Panc1 (cell line): Measurements from ENCODE around the gene THADA. TPM values are rescaled to one million over a fixed set of nuclear protein-coding genes. Genes with fewer than 3 reads are reported as not detected.

Experiments
- ATAC-seq: fragments of 200-7000 bp; cut with Tn5 transposase; 2 replicates; pipeline ENCODE4 v1.9.1; 2020; ENCODE audit warnings: mild to moderate bottlenecking, moderate library complexity
- BruUV-seq: library from RNA; stranded (reverse); fragments of 400-500 nt; replicated peaks from 2 replicates; lab custom pipeline; 2021; lab: Mats Ljungman, UMichigan
- CTCF ChIA-PET: fragments of 300-600 bp; sonication (Branson Sonifier 250); formaldehyde crosslinking; loops from one replicate; lab custom pipeline; 2022; ENCODE audit warnings: antibody characterized with exemption; lab: Charles Lee
- POLR2A ChIA-PET: fragments of 300-600 bp; sonication (Branson Sonifier 250); formaldehyde crosslinking; loops from one replicate; lab custom pipeline; 2022; ENCODE audit warnings: antibody characterized with exemption; lab: Charles Lee
- DNase-seq: peaks from one replicate; pipeline ENCODE4 v3.0.0-alpha.2; 2010; ENCODE audit warnings: low read depth, low spot score
- H3K27ac ChIP-seq: 2 replicates; pipeline ENCODE4 v1.5.1; 2011; ENCODE audit warnings: mild to moderate bottlenecking, low read length, inconsistent platforms
- H3K27me3 ChIP-seq: fragments of 200-500 bp; sonication (Bioruptor generic); 2 replicates; pipeline ENCODE4 v1.6.0; 2014; ENCODE audit warnings: low read length, inconsistent platforms; ENCODE audit not compliant: control insufficient read depth, insufficient read depth
- H3K36me3 ChIP-seq: fragments of 200-500 bp; sonication (Bioruptor generic); 2 replicates; pipeline ENCODE4 v1.5.1; 2014; ENCODE audit warnings: inconsistent platforms, mild to moderate bottlenecking, low read length, moderate library complexity; ENCODE audit not compliant: control insufficient read depth, insufficient read depth
- H3K4me1 ChIP-seq: 2 replicates; pipeline ENCODE4 v1.5.1; 2011; ENCODE audit warnings: inconsistent platforms, mild to moderate bottlenecking, low read length, moderate library complexity; ENCODE audit not compliant: control insufficient read depth, insufficient read depth
- H3K4me3 ChIP-seq, 2 experiments: 2 replicates each; pipeline ENCODE4 v1.5.1; 2011 to 2012; ENCODE audit warnings: low read depth in 2 of 2, low read length in 2 of 2, mild to moderate bottlenecking in 2 of 2, inconsistent platforms in 1 of 2, moderate library complexity in 1 of 2
- H3K9me3 ChIP-seq: fragments of 200-500 bp; sonication (Bioruptor generic); 2 replicates; pipeline ENCODE4 v1.5.1; 2014; ENCODE audit warnings: low read depth, mild to moderate bottlenecking, inconsistent platforms, low read length, moderate library complexity; ENCODE audit not compliant: control insufficient read depth, insufficient read depth
- CTCF ChIP-seq: fragments of 450-650 bp; IDR thresholded peaks from 2 replicates; pipeline ENCODE4 v1.5.1; 2017; ENCODE audit warnings: mild to moderate bottlenecking
- POLR2AphosphoS5 ChIP-seq: IDR thresholded peaks from 2 replicates; pipeline ENCODE4 v1.6.1; 2012; ENCODE audit warnings: mild to moderate bottlenecking, low read depth, low read length, moderate library complexity
- REST ChIP-seq, 2 experiments: IDR thresholded peaks; 2 replicates each; pipeline ENCODE4 v1.6.1; 2011 to 2012; ENCODE audit warnings: low read depth in 2 of 2, control low read depth in 1 of 2, low read length in 1 of 2, mild to moderate bottlenecking in 1 of 2, moderate library complexity in 1 of 2; ENCODE audit not compliant: insufficient read depth in 1 of 2
- SIN3A ChIP-seq: IDR thresholded peaks from 2 replicates; pipeline ENCODE4 v1.6.1; 2012; ENCODE audit warnings: low read depth, mild to moderate bottlenecking, low read length, moderate library complexity, borderline replicate concordance; ENCODE audit not compliant: insufficient read depth
- TCF7L2 ChIP-seq: IDR thresholded peaks from 2 replicates; pipeline ENCODE4 v1.6.1; 2011; ENCODE audit warnings: mild to moderate bottlenecking, low read depth, low read length, inconsistent platforms
- in situ Hi-C: cut with HindIII; loops from 2 replicates; pipeline ENCODE4 v1.10.0; 2016; ENCODE audit warnings: low sequenced_read_pairs, low pct_unique_long_range_greater_than_20kb
- intact Hi-C: fragments of 100-400 bp; cut with micrococcal nuclease; formaldehyde crosslinking; loops from one replicate; pipeline ENCODE4 v1.10.0; 2022; ENCODE audit not compliant: unreplicated experiment
- total RNA-seq: library from RNA; stranded (reverse); gene quantifications from one replicate; pipeline ENCODE4 v1.2.1, GENCODE V29; 2021; ENCODE audit not compliant: unreplicated experiment

Gene THADA
- total RNA-seq, 1 experiment from 2014 or later = 37.2 TPM

- CTCF ChIA-PET = no interaction called here
- in situ Hi-C loops = no loop called here
Observed at GRCh38 chr2:43486603-43487002, 109.2 kb downstream of the THADA start.

GRCh38 chr2:43484323-43484930 lies 111.4 kb downstream of the THADA start:
- peak; percentile 76; the same call in 1 of the 2 replicates for ATAC-seq
- H3K27me3 ChIP-seq = no peaks in the 10 kb centered on the region
- TF ChIP-seq REST (IDR thresholded peaks at IDR 0.05; ENCODE audit: insufficient read depth in 1 of 2, low read depth in 2 of 2, low read length in 1 of 2) = no peak
- TF ChIP-seq SIN3A = no peak
- peak; percentile 62; the same call in 1 of the 2 replicates for TF ChIP-seq CTCF
- no peak for TF ChIP-seq TCF7L2
- no peak for TF ChIP-seq POLR2AphosphoS5
- ChIA-PET CTCF (interaction anchor here (0.5 to 1.2 kb wide), 6 partner anchors 33 to 559 kb away, joined by 3 to 7 read pairs (median 4); no protein-coding TSS in a partner anchor), POLR2A (interaction anchor here (0.6 to 0.7 kb wide), 2 partner anchors 19 to 517 kb away, joined by 4 read pairs; no protein-coding TSS in a partner anchor)
- DNase-seq = peak; percentile 64
- no peak overlapping the region for H3K4me3 ChIP-seq
- BruUV-seq = no TSS peak
- in situ Hi-C loops (no loop called here), intact Hi-C loops (loop anchor here (2.0 to 10.0 kb wide), 3 partner anchors 256 to 537 kb away; no protein-coding TSS in a partner anchor)
- no peak overlapping the region for H3K27ac ChIP-seq
- H3K36me3 ChIP-seq = no peaks in the 10 kb centered on the region; the same call in 1 of the 2 replicates
- no peaks in the 10 kb centered on the region for H3K9me3 ChIP-seq
- no peaks in the 10 kb centered on the region; the same call in 1 of the 2 replicates for H3K4me1 ChIP-seq

More at GRCh38 chr2:43486603-43487002, 109.2 kb downstream of the THADA start:
- intact Hi-C loops = loop anchor here (10.0 kb wide), 1 partner anchor 352 kb away; no protein-coding TSS in a partner anchor
- POLR2A ChIA-PET = interaction anchor here (0.5 kb wide), 1 partner anchor 540 kb away, joined by 3 read pairs; no protein-coding TSS in a partner anchor
- Histone ChIP-seq H3K27me3 (no peaks in the 10 kb centered on the region), H3K4me1 (no peaks in the 10 kb centered on the region; the same call in 1 of the 2 replicates), H3K27ac (0 out of 2 replicates have a peak overlapping the region, but pooled peaks have one; percentile 9), H3K4me3 (no peak overlapping the region), H3K9me3 (no peaks in the 10 kb centered on the region), H3K36me3 (no peaks in the 10 kb centered on the region; the same call in 1 of the 2 replicates)
- TF ChIP-seq POLR2AphosphoS5 = no peak
- TF ChIP-seq CTCF = no peak
- TF ChIP-seq SIN3A = no peak
- DNase-seq = no peak
- no TSS peak for BruUV-seq
- no peak for ATAC-seq
